Parathyroid adenoma (tissue), 2 donors: ENCODE results near the gene GP9.

Experiments used
- H2AFZ ChIP-seq: fragments of 300-600 bp; sonication (generic); one replicate; pipeline ENCODE4 v1.7.0; 2017; ENCODE audit warnings: antibody characterized with exemption, mild to moderate bottlenecking
- H3K27ac ChIP-seq: fragments of 300-600 bp; sonication (generic); one replicate; pipeline ENCODE4 v1.7.0; 2017
- H3K27me3 ChIP-seq: fragments of 300-600 bp; sonication (generic); one replicate; pipeline ENCODE4 v1.7.0; 2017; ENCODE audit warnings: low read length; ENCODE audit not compliant: control insufficient read depth, insufficient read depth
- H3K36me3 ChIP-seq: fragments of 300-600 bp; sonication (generic); one replicate; pipeline ENCODE4 v1.7.0; 2017; ENCODE audit warnings: low read length; ENCODE audit not compliant: control insufficient read depth, insufficient read depth
- H3K4me1 ChIP-seq: fragments of 300-600 bp; sonication (generic); one replicate; pipeline ENCODE4 v1.7.0; 2017; ENCODE audit warnings: control low read depth
- H3K4me2 ChIP-seq: fragments of 300-600 bp; sonication (generic); one replicate; pipeline ENCODE4 v1.7.0; 2017; ENCODE audit warnings: low read length
- H3K4me3 ChIP-seq: fragments of 300-600 bp; sonication (generic); one replicate; pipeline ENCODE4 v1.7.0; 2017; ENCODE audit warnings: low read depth, low read length
- H3K79me2 ChIP-seq: fragments of 300-600 bp; sonication (generic); one replicate; pipeline ENCODE4 v1.7.0; 2017; ENCODE audit warnings: control low read depth
- H3K9ac ChIP-seq: fragments of 300-600 bp; sonication (generic); one replicate; pipeline ENCODE4 v1.7.0; 2017; ENCODE audit warnings: mild to moderate bottlenecking
- H3K9me3 ChIP-seq: fragments of 300-600 bp; sonication (generic); one replicate; pipeline ENCODE4 v1.7.0; 2017; ENCODE audit warnings: low read length; ENCODE audit not compliant: control insufficient read depth
- TF ChIP-seq, protein P1 (sequence below): fragments of 300-600 bp; sonication (generic); IDR thresholded peaks from one replicate; pipeline ENCODE4 v1.7.0; 2017; ENCODE audit warnings: antibody characterized with exemption, mild to moderate bottlenecking
- donor health status: primary hyperparathyroidism.

Gene GP9

DNA sequence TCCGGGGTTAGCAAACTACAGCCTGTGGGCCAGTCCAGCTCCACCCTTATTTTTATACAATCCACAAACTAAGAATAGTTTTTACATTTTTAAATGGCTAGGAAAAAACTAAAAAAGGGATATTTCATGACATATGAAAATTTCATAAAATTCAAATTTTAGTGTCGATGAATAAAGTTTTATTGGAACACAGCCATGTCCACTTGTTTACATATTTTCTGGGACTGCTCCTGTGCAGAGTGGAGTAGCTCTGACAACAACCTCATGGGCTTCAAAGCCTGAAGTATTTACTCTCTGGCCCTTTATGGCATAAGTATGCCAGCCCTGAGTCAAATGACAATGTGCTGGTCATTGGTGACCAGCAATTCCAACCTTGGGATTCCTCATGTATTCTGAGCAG, 42.3 kb upstream of the GP9 start:
- Histone ChIP-seq H3K27ac (peak overlapping the region; percentile 61), H3K4me1 (no peaks in the 10 kb centered on the region), H3K9me3 (no peaks in the 10 kb centered on the region), H3K36me3 (no peaks in the 10 kb centered on the region), H3K9ac (no peak overlapping the region), H3K27me3 (no peaks in the 10 kb centered on the region), H3K4me3 (no peak overlapping the region), H3K79me2 (no peaks in the 10 kb centered on the region), H3K4me2 (no peak overlapping the region), H2AFZ (no peak overlapping the region)
- TF ChIP-seq, protein P1, sequence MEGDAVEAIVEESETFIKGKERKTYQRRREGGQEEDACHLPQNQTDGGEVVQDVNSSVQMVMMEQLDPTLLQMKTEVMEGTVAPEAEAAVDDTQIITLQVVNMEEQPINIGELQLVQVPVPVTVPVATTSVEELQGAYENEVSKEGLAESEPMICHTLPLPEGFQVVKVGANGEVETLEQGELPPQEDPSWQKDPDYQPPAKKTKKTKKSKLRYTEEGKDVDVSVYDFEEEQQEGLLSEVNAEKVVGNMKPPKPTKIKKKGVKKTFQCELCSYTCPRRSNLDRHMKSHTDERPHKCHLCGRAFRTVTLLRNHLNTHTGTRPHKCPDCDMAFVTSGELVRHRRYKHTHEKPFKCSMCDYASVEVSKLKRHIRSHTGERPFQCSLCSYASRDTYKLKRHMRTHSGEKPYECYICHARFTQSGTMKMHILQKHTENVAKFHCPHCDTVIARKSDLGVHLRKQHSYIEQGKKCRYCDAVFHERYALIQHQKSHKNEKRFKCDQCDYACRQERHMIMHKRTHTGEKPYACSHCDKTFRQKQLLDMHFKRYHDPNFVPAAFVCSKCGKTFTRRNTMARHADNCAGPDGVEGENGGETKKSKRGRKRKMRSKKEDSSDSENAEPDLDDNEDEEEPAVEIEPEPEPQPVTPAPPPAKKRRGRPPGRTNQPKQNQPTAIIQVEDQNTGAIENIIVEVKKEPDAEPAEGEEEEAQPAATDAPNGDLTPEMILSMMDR = no peak

DNA sequence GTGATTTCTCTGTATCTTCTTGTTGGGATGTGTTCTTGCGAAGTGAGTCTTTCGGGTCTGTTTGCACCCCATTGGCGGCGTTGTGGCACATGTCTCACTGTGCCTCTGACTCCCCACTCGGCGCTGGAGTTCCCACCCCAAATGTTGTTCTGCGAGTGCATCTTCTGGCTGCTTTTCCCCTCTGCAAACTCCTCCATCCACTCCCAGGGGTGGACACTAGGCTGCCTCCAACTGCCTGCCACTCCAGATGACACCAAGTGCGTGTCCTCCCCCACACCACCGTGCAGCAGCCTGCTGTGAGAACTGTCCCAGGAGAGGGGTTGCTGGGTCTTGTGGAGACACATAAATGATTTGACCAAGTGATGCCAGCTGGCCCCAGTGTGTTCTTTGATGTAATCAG, 41.8 kb upstream of the GP9 start:
- Histone ChIP-seq H3K27me3 (no peaks in the 10 kb centered on the region), H3K9me3 (no peaks in the 10 kb centered on the region), H3K4me2 (no peak overlapping the region), H3K36me3 (no peaks in the 10 kb centered on the region), H3K4me1 (no peaks in the 10 kb centered on the region), H2AFZ (no peak overlapping the region), H3K4me3 (no peak overlapping the region), H3K79me2 (no peaks in the 10 kb centered on the region), H3K9ac (no peak overlapping the region), H3K27ac (no peak overlapping the region)
- TF ChIP-seq, protein P1 = no peak

DNA sequence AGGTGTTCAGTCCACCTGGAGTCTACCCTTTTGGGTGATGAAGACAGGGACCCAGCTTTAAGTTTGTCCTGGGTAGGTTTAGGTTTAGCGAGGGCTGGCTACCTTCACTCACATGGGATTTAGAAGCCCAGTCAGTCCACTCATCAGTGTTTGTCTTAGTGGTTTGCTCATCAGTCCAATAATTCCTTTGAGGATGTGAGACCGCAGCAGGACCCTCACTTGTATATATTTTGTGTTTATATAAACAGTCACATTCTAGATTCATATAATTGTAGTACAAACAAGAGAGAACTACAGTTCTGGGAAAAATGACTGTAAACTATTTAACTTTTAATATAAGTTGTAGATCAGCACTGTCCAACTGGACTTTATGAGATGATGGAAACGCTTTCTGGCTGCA, 41.3 kb upstream of the GP9 start:
- Histone ChIP-seq H3K4me3 (no peak overlapping the region), H2AFZ (no peak overlapping the region), H3K4me2 (no peak overlapping the region), H3K27me3 (no peaks in the 10 kb centered on the region), H3K4me1 (no peaks in the 10 kb centered on the region), H3K27ac (no peak overlapping the region), H3K36me3 (no peaks in the 10 kb centered on the region), H3K9me3 (no peaks in the 10 kb centered on the region), H3K79me2 (no peaks in the 10 kb centered on the region), H3K9ac (no peak overlapping the region)
- TF ChIP-seq, protein P1 = no peak

DNA sequence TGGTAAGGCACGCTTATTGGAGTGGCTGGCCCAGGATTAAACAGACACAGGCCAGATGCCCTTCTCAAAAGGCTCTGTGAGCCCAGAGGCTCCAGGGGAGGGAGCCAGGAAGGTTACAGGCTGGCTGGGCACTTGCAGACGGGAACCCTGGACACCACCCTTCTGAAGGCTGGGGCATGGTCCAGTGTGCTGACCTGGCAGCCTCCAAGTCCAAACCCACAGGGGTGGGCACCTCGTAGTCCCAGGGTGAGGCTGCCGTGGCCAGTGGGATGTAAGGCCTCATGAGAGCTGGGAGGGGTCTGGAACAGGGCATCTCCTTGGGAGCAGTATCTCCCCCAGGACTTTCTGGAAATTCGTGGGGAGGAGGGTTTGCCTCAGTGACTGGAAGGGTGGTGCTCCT, 39.9 kb upstream of the GP9 start:
- TF ChIP-seq, protein P1 = no peak
- Histone ChIP-seq H3K79me2 (no peaks in the 10 kb centered on the region), H3K9me3 (no peaks in the 10 kb centered on the region), H3K27me3 (no peaks in the 10 kb centered on the region), H3K36me3 (no peaks in the 10 kb centered on the region), H2AFZ (no peak overlapping the region), H3K27ac (no peak overlapping the region), H3K9ac (no peak overlapping the region), H3K4me2 (no peak overlapping the region), H3K4me3 (no peak overlapping the region), H3K4me1 (no peaks in the 10 kb centered on the region)

DNA sequence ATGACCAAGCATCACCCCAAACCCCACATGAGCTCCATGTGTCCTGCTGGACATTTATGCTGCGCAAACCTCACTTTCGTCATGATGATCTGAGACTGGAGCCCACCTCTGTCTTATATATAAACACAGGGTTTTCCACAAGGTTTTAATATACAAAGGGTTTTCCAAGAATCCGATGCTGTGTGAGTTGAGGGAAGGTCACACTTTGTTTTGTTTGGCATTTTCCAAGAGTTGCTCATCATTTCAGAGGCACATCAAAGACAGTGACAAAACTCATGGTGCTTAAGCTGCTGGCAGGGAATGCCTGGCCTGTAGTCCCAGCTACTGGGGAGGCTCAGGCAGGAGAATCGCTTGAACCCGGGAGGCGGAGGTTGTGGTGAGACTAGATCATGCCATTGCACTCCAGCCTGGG, 39.4 kb upstream of the GP9 start:
- H2AFZ ChIP-seq = no peak overlapping the region
- no peak overlapping the region for H3K4me3 ChIP-seq
- H3K9me3 ChIP-seq = no peaks in the 10 kb centered on the region
- no peak overlapping the region for H3K4me2 ChIP-seq
- no peaks in the 10 kb centered on the region for H3K4me1 ChIP-seq
- H3K79me2 ChIP-seq = no peaks in the 10 kb centered on the region
- TF ChIP-seq, protein P1 = no peak
- no peaks in the 10 kb centered on the region for H3K36me3 ChIP-seq
- H3K27me3 ChIP-seq = no peaks in the 10 kb centered on the region
- no peak overlapping the region for H3K27ac ChIP-seq
- no peak overlapping the region for H3K9ac ChIP-seq
